Measurements from ENCODE around the gene CBFA2T3. TPM values are rescaled to one million over a fixed set of nuclear protein-coding genes. Genes with fewer than 3 reads are reported as not detected.

Gene CBFA2T3
- total and polyA plus RNA-seq, 2 of the 8 experiments (the other 6 are each of a cell fraction or from before 2014, with no cell fraction given) = 0.51 to 1.3 TPM

DNA sequence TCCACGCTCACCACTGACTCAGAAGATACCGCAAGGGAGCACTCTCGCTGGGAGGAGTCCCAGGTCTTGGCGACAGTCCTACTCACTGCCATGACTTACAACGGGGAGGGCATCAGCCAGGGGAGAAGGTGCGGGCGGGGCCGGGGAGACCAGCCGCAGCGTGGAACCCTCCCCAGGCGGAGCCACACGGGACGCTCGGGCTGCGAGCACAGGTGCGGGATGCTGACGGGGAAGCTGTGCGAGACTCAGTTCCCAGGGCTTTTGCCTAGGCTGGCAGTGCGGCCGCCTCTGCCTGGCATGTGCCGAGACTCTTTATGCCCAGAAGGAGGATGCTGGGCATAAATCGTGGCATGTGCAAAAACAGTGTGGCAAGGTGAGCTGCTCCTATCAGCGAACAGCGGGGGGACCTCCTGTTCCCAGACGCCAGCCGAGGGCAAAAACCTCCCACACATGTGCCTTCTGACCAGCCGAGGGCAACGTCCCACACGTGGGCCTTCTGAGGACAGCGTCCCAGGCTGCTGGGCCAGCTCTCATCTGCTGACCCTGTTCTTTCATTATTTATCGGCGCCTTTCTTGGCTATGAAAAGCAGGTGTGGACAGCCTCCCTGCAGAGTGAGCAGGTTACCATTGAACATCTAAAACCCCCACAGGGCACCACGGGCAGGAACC, 126.3 kb downstream of the CBFA2T3 start:
- no peak overlapping the region for H3K4me2 ChIP-seq (ENCODE audit: insufficient read depth in 1 of 2, low read depth in 2 of 2, low read length in 2 of 2)
- no peak for DNase-seq (ENCODE audit: low read depth in 1 of 2, low spot score in 2 of 2)
- H2BK12ac ChIP-seq (ENCODE audit: low read depth, low read length) = no peak overlapping the region
- H3K4ac ChIP-seq (replicated peaks; ENCODE audit: insufficient read length, low read depth, low read length) = no peak overlapping the region
- no peaks in the 10 kb centered on the region; the same call in 1 of the 2 replicates for H3K79me1 ChIP-seq (ENCODE audit: low read depth, low read length)
- H3K36me3 ChIP-seq (ENCODE audit: control insufficient read depth in 2 of 4, insufficient read depth in 4 of 4, low read length in 3 of 4) = peaks cover 0 to 2% (median 0%) of the 10 kb centered on the region in 4 experiments; a peak in 1 of 8 replicates
- peaks cover under 1% of the 10 kb centered on the region; the same call in 1 of the 2 replicates for H3K23me2 ChIP-seq (ENCODE audit: low read depth, low read length)
- POLR2A ChIA-PET (ENCODE audit: partially characterized antibody) = interaction anchor here (0.6 to 0.7 kb wide), 2 partner anchors 30 to 42 kb away, joined by 3 read pairs; no protein-coding TSS in a partner anchor
- H4K5ac ChIP-seq (ENCODE audit: insufficient read length, low read depth, low read length) = no peak overlapping the region
- no peak overlapping the region for H4K8ac ChIP-seq (ENCODE audit: extremely low read depth, insufficient read depth, low read length)
- H3K9me3 ChIP-seq (ENCODE audit: insufficient read depth in 2 of 2, low read depth in 1 of 2, low read length in 1 of 2) = peaks cover 0 to 5% of the 10 kb centered on the region in 2 experiments; a peak in 1 of 4 replicates
- H4K91ac ChIP-seq (replicated peaks; ENCODE audit: insufficient read length, low read length) = no peak overlapping the region
- H2AK5ac ChIP-seq (ENCODE audit: low read depth, low read length) = no peak overlapping the region
- peaks cover 0 to 1% (median under 1%) of the 10 kb centered on the region in 4 experiments; a peak in 5 of 7 replicates for H3K4me1 ChIP-seq (replicated peaks in 1 of 4; ENCODE audit: control insufficient read depth in 3 of 4, insufficient read depth in 4 of 4, low read length in 3 of 4)
- FAIRE-seq = no peak
- WGBS, 2 experiments (ENCODE audit: extremely low coverage in 1 of 2, insufficient coverage in 1 of 2, insufficient read length in 1 of 2, insufficient replicate concordance in 2 of 2, low coverage in 1 of 2, low lambda C conversion rate in 2 of 2, missing lambda C conversion rate in 1 of 2) = 93% methylated on average over 32 of the region's 33 CpGs; no CpG with 5 or more reads in 1 of the 2 experiments
- H3K18ac ChIP-seq (ENCODE audit: extremely low read depth, low read length) = no peak overlapping the region
- H2BK120ac ChIP-seq (replicated peaks; ENCODE audit: low read depth, low read length) = no peak overlapping the region
- no peak overlapping the region for H3K23ac ChIP-seq (ENCODE audit: insufficient read length)
- peaks cover 0 to 10% of the 10 kb centered on the region in 2 experiments for H4K20me1 ChIP-seq (replicated peaks in 1 of 2; ENCODE audit: control insufficient read depth in 1 of 2, insufficient read depth in 2 of 2, low read length in 2 of 2)
- H3K27me3 ChIP-seq (replicated peaks in 1 of 4; ENCODE audit: control insufficient read depth in 3 of 4, extremely low read depth in 1 of 4, insufficient read depth in 3 of 4, low read length in 3 of 4) = no peaks in the 10 kb centered on the region
- CTCF ChIA-PET (ENCODE audit: partially characterized antibody) = interaction anchor here (1.1 to 1.3 kb wide), 3 partner anchors 12 to 323 kb away, joined by 3 read pairs; no protein-coding TSS in a partner anchor
- no peak overlapping the region for H3K4me3 ChIP-seq (ENCODE audit: extremely low read depth in 1 of 4, insufficient read depth in 2 of 4, low read depth in 3 of 4, low read length in 4 of 4)
- H3K9ac ChIP-seq (replicated peaks in 1 of 4; ENCODE audit: extremely low read depth in 1 of 4, low read depth in 3 of 4, low read length in 3 of 4) = no peak overlapping the region
- H2BK15ac ChIP-seq (ENCODE audit: low read length) = no peak overlapping the region
- no peak overlapping the region for H2AFZ ChIP-seq (ENCODE audit: low read length)
- no peak overlapping the region for H3K56ac ChIP-seq (replicated peaks; ENCODE audit: insufficient read length, low read depth, low read length)
- no peak overlapping the region for H3K14ac ChIP-seq (ENCODE audit: insufficient read length)
- no peak overlapping the region for H2BK5ac ChIP-seq (ENCODE audit: low read depth, low read length)
- no peaks in the 10 kb centered on the region for H3K79me2 ChIP-seq (ENCODE audit: control insufficient read depth in 1 of 2, insufficient read depth in 2 of 2, low read length in 2 of 2)
- no peak overlapping the region for H3K27ac ChIP-seq (ENCODE audit: low read depth, low read length)
- H2BK20ac ChIP-seq (ENCODE audit: low read length) = no peak overlapping the region
- TF ChIP-seq SIX5 (IDR thresholded peaks at IDR 0.05; ENCODE audit: low read depth, low read length) (no peak), GTF2F1 (IDR thresholded peaks at IDR 0.05; ENCODE audit: borderline replicate concordance, low read depth, low read length) (no peak)
